ENCODE measurements around the gene CDK8.

CDK8 gene

GRCh38 chr13:26340807-26341206 is 86.9 kb downstream of the CDK8 start:
- Histone ChIP-seq H3K36me3 (ENCODE audit: insufficient read depth, low read length) (no peaks in the 10 kb centered on the region), H3K27ac (ENCODE audit: low read depth, low read length, poor library complexity, severe bottlenecking) (no peak overlapping the region), H4K20me1 (ENCODE audit: insufficient read depth, low read length) (no peaks in the 10 kb centered on the region), H3K4me2 (ENCODE audit: low read length) (no peak overlapping the region), H3K79me2 (ENCODE audit: insufficient read depth, low read length) (no peaks in the 10 kb centered on the region), H3F3A (ENCODE audit: insufficient read depth, low read length) (no peaks in the 10 kb centered on the region), H3K9me3 (ENCODE audit: low read length) (no peaks in the 10 kb centered on the region), H2AFZ (ENCODE audit: low read length) (no peak overlapping the region), H3K4me1 (ENCODE audit: insufficient read depth, low read length, severe bottlenecking) (no peaks in the 10 kb centered on the region), H3K9me2 (ENCODE audit: low read depth, low read length) (no peaks in the 10 kb centered on the region), H3K27me3 (ENCODE audit: insufficient read depth, low read length) (no peaks in the 10 kb centered on the region), H3K4me3 (ENCODE audit: low read depth, low read length, poor library complexity, severe bottlenecking) (no peak overlapping the region), H3K9ac (ENCODE audit: low read length) (no peak overlapping the region)
- no peak for TF ChIP-seq CTCF (IDR thresholded peaks at IDR 0.05; ENCODE audit: low read length)
- TF ChIP-seq EZH2 (IDR thresholded peaks at IDR 0.05; ENCODE audit: borderline replicate concordance, low read length) = no peak

- Histone ChIP-seq H4K20me1 (ENCODE audit: insufficient read depth, low read length) (no peaks in the 10 kb centered on the region), H3K4me2 (ENCODE audit: low read length) (no peak overlapping the region), H3K9me2 (ENCODE audit: low read depth, low read length) (no peaks in the 10 kb centered on the region), H3K79me2 (ENCODE audit: insufficient read depth, low read length) (no peaks in the 10 kb centered on the region), H3K9me3 (ENCODE audit: low read length) (no peaks in the 10 kb centered on the region), H3F3A (ENCODE audit: insufficient read depth, low read length) (no peaks in the 10 kb centered on the region), H3K4me3 (ENCODE audit: low read depth, low read length, poor library complexity, severe bottlenecking) (no peak overlapping the region), H3K9ac (ENCODE audit: low read length) (no peak overlapping the region), H3K27me3 (ENCODE audit: insufficient read depth, low read length) (no peaks in the 10 kb centered on the region), H3K27ac (ENCODE audit: low read depth, low read length, poor library complexity, severe bottlenecking) (no peak overlapping the region), H3K36me3 (ENCODE audit: insufficient read depth, low read length) (no peaks in the 10 kb centered on the region), H3K4me1 (ENCODE audit: insufficient read depth, low read length, severe bottlenecking) (no peaks in the 10 kb centered on the region), H2AFZ (ENCODE audit: low read length) (no peak overlapping the region)
- TF ChIP-seq CTCF (IDR thresholded peaks at IDR 0.05; ENCODE audit: low read length) (no peak), EZH2 (IDR thresholded peaks at IDR 0.05; ENCODE audit: borderline replicate concordance, low read length) (no peak)
Measured at GRCh38 chr13:26342898-26343297, 89.0 kb downstream of the CDK8 start.

GRCh38 chr13:26343816-26344215 is 89.9 kb downstream of the CDK8 start:
- Histone ChIP-seq H3K9me3 (ENCODE audit: low read length) (no peaks in the 10 kb centered on the region), H3K4me2 (ENCODE audit: low read length) (no peak overlapping the region), H3F3A (ENCODE audit: insufficient read depth, low read length) (no peaks in the 10 kb centered on the region), H4K20me1 (ENCODE audit: insufficient read depth, low read length) (no peaks in the 10 kb centered on the region), H3K27ac (ENCODE audit: low read depth, low read length, poor library complexity, severe bottlenecking) (no peak overlapping the region), H3K4me1 (ENCODE audit: insufficient read depth, low read length, severe bottlenecking) (no peaks in the 10 kb centered on the region), H3K27me3 (ENCODE audit: insufficient read depth, low read length) (no peaks in the 10 kb centered on the region), H2AFZ (ENCODE audit: low read length) (no peak overlapping the region), H3K9ac (ENCODE audit: low read length) (no peak overlapping the region), H3K9me2 (ENCODE audit: low read depth, low read length) (no peaks in the 10 kb centered on the region), H3K4me3 (ENCODE audit: low read depth, low read length, poor library complexity, severe bottlenecking) (no peak overlapping the region), H3K36me3 (ENCODE audit: insufficient read depth, low read length) (no peaks in the 10 kb centered on the region), H3K79me2 (ENCODE audit: insufficient read depth, low read length) (no peaks in the 10 kb centered on the region)
- no peak for TF ChIP-seq CTCF (IDR thresholded peaks at IDR 0.05; ENCODE audit: low read length)
- TF ChIP-seq EZH2 (IDR thresholded peaks at IDR 0.05; ENCODE audit: borderline replicate concordance, low read length) = no peak
